Activated B cell treated with CpG ODN at 0.5 μM for 24 hours (primary cell): ENCODE measurements around the gene ENTREP1. TPM values are rescaled to one million over a fixed set of nuclear protein-coding genes. Genes with fewer than 3 reads are reported as not detected.

Experiments
- total RNA-seq: library from RNA; stranded (reverse); gene quantifications from 2 replicates; pipeline ENCODE4 v1.2.3, GENCODE V29; 2022

ENTREP1 gene
- total RNA-seq, 1 donor from 2014 or later = not detected

Other genes with a start within 250 kb of the ENTREP1 start
- gene TJP2, start 150.9 kb upstream of the ENTREP1 start, total RNA-seq = 2.3 and 4.7 TPM in 2 replicates